Measurements from ENCODE around the gene RGS7. TPM values are rescaled to one million over a fixed set of nuclear protein-coding genes. Genes with fewer than 3 reads are reported as not detected.
A peak's percentile ranks its signal among the peaks of the same experiment; 100 is the strongest.

The RGS7 gene
- total RNA-seq, 1 experiment from 2014 or later: 1.0 TPM

- Mint-ChIP-seq H3K4me1 (ENCODE audit: low read depth, unreplicated experiment) (no peaks in the 10 kb centered on the region), H3K27ac (ENCODE audit: unreplicated experiment) (no peak overlapping the region), H3K36me3 (ENCODE audit: insufficient read depth, unreplicated experiment) (no peaks in the 10 kb centered on the region), H3K9me3 (ENCODE audit: low read depth, unreplicated experiment) (peaks cover 4% of the 10 kb centered on the region), H3K4me3 (ENCODE audit: low read depth, unreplicated experiment) (no peak overlapping the region), H3K27me3 (ENCODE audit: unreplicated experiment) (no peaks in the 10 kb centered on the region)
- TF ChIP-seq CTCF (IDR thresholded peaks at IDR 0.05; ENCODE audit: unreplicated experiment): no peak
- DNase-seq: no peak
- CTCF ChIA-PET: no interaction called here
- intact Hi-C loops (cut with micrococcal nuclease; ENCODE audit: unreplicated experiment): no loop called here
- no TSS peak for BruUV-seq (replicated peaks)
These were observed 91.6 kb downstream of the RGS7 start for GRCh38 chr1:241265428-241265827.

- DNase-seq: no peak
- Mint-ChIP-seq H3K27ac (ENCODE audit: unreplicated experiment) (no peak overlapping the region), H3K36me3 (ENCODE audit: insufficient read depth, unreplicated experiment) (no peaks in the 10 kb centered on the region), H3K4me3 (ENCODE audit: low read depth, unreplicated experiment) (no peak overlapping the region), H3K4me1 (ENCODE audit: low read depth, unreplicated experiment) (no peaks in the 10 kb centered on the region), H3K9me3 (ENCODE audit: low read depth, unreplicated experiment) (peaks cover 4% of the 10 kb centered on the region), H3K27me3 (ENCODE audit: unreplicated experiment) (no peaks in the 10 kb centered on the region)
- BruUV-seq (replicated peaks): no TSS peak
- CTCF ChIA-PET: no interaction called here
- no peak for TF ChIP-seq CTCF (IDR thresholded peaks at IDR 0.05; ENCODE audit: unreplicated experiment)
- intact Hi-C loops (cut with micrococcal nuclease; ENCODE audit: unreplicated experiment): no loop called here
These were observed 93.7 kb downstream of the RGS7 start for GRCh38 chr1:241263346-241263745.

GRCh38 chr1:241253471-241253870 lies 103.5 kb downstream of the RGS7 start:
- Mint-ChIP-seq H3K36me3 (ENCODE audit: insufficient read depth, unreplicated experiment) (no peaks in the 10 kb centered on the region), H3K4me3 (ENCODE audit: low read depth, unreplicated experiment) (no peak overlapping the region), H3K4me1 (ENCODE audit: low read depth, unreplicated experiment) (no peaks in the 10 kb centered on the region), H3K9me3 (ENCODE audit: low read depth, unreplicated experiment) (peaks cover 4% of the 10 kb centered on the region), H3K27me3 (ENCODE audit: unreplicated experiment) (no peaks in the 10 kb centered on the region), H3K27ac (ENCODE audit: unreplicated experiment) (no peak overlapping the region)
- CTCF ChIA-PET: interaction anchor here (0.7 kb wide), 1 partner anchor 148 kb away, joined by 5 read pairs; no protein-coding TSS in a partner anchor
- no peak for DNase-seq
- intact Hi-C loops (cut with micrococcal nuclease; ENCODE audit: unreplicated experiment): no loop called here
- TF ChIP-seq CTCF (IDR thresholded peaks at IDR 0.05; ENCODE audit: unreplicated experiment): no peak
- BruUV-seq (replicated peaks): no TSS peak

GRCh38 chr1:241250465-241250864 lies 106.5 kb downstream of the RGS7 start:
- intact Hi-C loops (cut with micrococcal nuclease; ENCODE audit: unreplicated experiment): no loop called here
- no TSS peak for BruUV-seq (replicated peaks)
- Mint-ChIP-seq H3K36me3 (ENCODE audit: insufficient read depth, unreplicated experiment) (no peaks in the 10 kb centered on the region), H3K4me1 (ENCODE audit: low read depth, unreplicated experiment) (no peaks in the 10 kb centered on the region), H3K4me3 (ENCODE audit: low read depth, unreplicated experiment) (no peak overlapping the region), H3K27me3 (ENCODE audit: unreplicated experiment) (no peaks in the 10 kb centered on the region), H3K27ac (ENCODE audit: unreplicated experiment) (no peak overlapping the region), H3K9me3 (ENCODE audit: low read depth, unreplicated experiment) (peaks cover 5% of the 10 kb centered on the region)
- no peak for TF ChIP-seq CTCF (IDR thresholded peaks at IDR 0.05; ENCODE audit: unreplicated experiment)
- CTCF ChIA-PET: no interaction called here
- peak; percentile 8 for DNase-seq

Data from Calu3 (cell line).